GM13977 (cell line): ENCODE results near the gene ADARB1.

ENCODE experiments used
- DNase-seq: peaks from one replicate; pipeline ENCODE4 v3.0.0; 2012; ENCODE audit warnings: low spot score
- in situ Hi-C: fragments of 300-500 bp; cut with MboI; formaldehyde crosslinking; loops from one replicate; pipeline ENCODE4 v1.12.0; 2022; ENCODE audit warnings: low sequenced_read_pairs, low pct_unique_long_range_greater_than_20kb, mixed read lengths, inconsistent platforms; ENCODE audit not compliant: unreplicated experiment
- TF ChIP-seq, protein P1 (sequence below): IDR thresholded peaks from 2 replicates; pipeline ENCODE4 v1.5.1; 2012; ENCODE audit warnings: mild to moderate bottlenecking, control low read depth; ENCODE audit not compliant: insufficient read depth; ENCODE audit errors: extremely low read depth, missing control alignments

The ADARB1 gene

DNA sequence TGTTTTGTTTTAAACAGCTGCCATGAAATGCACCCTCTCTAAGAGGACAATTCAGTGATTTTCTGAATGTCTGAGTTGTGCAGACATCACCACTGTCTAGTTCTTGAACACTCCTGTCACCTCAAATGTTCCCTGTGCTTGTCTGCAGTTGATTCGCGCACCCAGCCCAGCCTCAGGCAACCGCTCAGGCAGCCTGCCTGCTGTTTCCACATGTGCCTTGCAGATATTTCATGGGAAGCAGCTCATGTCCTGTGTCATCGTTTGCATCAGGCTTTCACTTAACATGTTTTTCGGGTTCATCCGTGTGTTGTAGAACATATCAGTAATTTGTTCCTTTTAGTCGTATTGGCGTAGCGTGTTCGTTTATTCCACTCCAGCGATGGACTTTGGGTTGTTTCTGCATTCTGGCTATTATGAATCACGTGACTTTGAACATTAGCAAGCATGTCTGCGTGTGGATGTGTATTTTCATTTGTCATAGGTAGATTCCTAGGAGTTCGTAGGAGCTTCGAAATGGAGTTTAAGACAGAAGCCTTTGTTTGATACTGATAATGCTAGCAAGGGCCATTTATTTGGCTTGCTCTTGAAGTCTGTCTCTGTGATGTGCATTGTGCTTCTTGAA lies 12.1 kb downstream of the ADARB1 start:
- TF ChIP-seq, protein P1, sequence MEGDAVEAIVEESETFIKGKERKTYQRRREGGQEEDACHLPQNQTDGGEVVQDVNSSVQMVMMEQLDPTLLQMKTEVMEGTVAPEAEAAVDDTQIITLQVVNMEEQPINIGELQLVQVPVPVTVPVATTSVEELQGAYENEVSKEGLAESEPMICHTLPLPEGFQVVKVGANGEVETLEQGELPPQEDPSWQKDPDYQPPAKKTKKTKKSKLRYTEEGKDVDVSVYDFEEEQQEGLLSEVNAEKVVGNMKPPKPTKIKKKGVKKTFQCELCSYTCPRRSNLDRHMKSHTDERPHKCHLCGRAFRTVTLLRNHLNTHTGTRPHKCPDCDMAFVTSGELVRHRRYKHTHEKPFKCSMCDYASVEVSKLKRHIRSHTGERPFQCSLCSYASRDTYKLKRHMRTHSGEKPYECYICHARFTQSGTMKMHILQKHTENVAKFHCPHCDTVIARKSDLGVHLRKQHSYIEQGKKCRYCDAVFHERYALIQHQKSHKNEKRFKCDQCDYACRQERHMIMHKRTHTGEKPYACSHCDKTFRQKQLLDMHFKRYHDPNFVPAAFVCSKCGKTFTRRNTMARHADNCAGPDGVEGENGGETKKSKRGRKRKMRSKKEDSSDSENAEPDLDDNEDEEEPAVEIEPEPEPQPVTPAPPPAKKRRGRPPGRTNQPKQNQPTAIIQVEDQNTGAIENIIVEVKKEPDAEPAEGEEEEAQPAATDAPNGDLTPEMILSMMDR = no peak
- no peak for DNase-seq
- in situ Hi-C loops = no loop called here

DNA sequence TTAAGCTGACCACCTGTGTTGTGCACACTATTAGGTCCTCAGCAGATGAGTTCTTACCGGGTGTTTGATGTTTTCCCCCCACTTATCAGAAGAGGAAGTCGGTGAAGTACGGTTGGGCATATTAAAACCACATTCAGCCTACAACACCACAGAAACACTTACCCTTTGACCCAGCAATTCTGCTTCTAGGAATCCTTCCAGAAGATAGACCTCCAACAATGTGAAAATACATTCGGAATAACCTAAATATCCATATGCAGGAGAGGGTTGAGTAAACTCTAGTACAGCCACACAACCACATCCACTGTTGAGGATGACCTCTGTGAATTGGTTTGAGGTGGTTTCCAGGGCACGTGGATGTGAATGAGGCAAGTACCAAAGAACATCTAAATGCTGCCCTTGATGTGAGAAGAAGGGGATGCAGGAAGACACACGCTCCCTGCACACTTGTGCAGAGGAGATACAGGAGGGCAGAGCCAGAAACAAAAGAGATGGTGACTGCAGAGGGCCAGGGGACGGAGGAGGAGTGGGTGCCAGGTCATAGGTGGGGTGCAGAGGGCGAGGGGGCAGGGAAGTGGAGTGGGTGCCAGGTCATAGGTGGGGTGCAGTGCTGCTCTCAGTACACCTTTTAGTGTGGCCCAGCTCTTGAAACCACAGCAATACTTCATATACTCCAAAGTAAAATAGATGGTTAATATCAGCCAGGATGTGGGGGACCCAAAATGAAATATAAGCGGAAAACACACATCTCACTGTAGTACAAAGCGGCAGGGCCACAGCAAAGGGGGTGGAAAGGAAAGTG lies 12.8 kb downstream of the ADARB1 start:
- TF ChIP-seq, protein P1 = no peak
- in situ Hi-C loops = no loop called here
- DNase-seq = no peak

DNA sequence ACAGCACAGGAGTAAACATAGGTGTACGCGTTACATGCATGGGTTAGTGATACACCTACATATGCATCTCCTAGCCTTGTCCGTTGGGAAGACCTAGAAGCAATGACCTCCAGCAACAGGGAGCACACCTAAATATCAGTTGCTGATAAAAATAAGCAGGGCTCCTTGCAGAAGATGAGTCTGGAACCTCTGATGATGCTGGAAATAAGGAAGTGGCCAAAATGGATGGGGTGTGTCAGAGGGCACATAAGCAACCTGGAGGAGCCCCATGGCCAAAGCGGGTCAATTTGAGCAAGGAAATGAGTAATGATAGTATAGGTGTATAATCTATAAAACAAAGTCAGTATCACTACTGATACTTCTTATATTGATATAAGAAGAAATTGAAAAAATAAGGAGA lies 13.7 kb downstream of the ADARB1 start:
- in situ Hi-C loops = no loop called here
- TF ChIP-seq, protein P1 = no peak
- DNase-seq = no peak

DNA sequence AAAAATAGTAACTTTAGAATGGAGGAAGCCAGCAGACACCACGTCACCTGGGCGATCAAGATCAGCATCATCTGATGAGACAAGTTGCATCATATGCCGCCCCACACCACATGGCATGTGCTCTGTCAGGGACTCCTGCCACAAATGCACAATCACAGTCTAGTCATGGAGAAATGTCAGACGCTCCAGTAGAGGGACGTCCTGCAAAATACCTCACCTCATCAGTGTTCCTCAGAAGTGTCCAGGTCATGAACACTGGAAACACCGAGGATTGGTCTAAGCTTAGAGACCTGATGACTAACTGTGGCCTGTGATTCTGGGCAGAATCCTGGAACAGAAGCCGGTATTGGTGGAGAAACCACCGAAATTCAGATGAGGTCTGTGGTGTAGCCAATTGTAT lies 14.3 kb downstream of the ADARB1 start:
- in situ Hi-C loops = no loop called here
- no peak for DNase-seq
- TF ChIP-seq, protein P1 = no peak

DNA sequence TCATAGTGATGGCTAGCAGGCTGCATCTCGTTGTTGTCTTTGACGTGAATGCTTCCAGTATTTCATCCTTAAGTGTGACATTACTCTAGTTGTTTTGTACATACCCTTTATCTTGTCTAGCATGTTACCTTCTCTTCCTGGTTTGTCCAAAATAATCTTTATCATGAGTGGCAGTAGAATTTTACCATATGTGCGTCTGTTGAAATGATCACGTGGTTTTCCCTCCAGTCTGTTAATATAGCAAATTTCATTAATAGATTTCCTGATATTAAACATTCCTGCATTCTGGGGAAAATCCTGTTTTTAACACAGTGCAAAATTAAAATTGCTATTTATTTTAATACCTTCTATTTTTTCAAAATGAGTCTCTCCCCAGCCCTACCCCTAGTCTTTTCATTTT lies 15.6 kb downstream of the ADARB1 start:
- DNase-seq = no peak
- in situ Hi-C loops = no loop called here
- TF ChIP-seq, protein P1 = no peak

DNA sequence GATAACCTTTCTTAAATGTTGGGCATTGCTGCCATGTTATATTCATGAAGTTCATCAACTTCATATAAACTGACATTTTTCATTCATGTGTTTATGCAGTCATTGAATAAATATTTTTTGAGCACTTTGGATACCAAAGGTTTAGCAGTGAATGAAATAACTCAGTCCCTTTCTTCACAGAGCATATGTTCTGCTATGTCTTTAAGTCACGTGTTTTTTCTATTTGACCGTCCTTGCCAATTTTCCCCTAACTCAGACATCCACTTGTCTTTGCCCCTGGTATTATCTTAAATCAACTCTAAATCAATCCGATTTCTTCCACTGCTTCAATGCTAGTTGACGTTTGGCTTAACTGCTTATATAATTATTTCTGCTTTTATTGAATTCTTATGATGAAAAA lies 16.6 kb downstream of the ADARB1 start:
- in situ Hi-C loops = no loop called here
- TF ChIP-seq, protein P1 = no peak
- no peak for DNase-seq
